Breast epithelium (tissue), 4 donors: ENCODE data around the gene PAFAH1B1. TPM values are rescaled to one million over a fixed set of nuclear protein-coding genes. Genes with fewer than 3 reads are reported as not detected.
"Not testable (repeated sequence)": the region's sequence is repeated elsewhere in the genome, so short reads cannot be mapped to it uniquely, and the experiment has no call there.

Source experiments
- DNase-seq, 2 donors: peaks; one replicate each; pipeline ENCODE4 v3.0.0-alpha.2; 2019; ENCODE audit warnings: low spot score in 2 of 2
- H3K27ac ChIP-seq, 2 donors: fragments of 200-600 bp; sonication (generic) in 1 of 2; one replicate each; pipeline ENCODE4 v1.5.1; 2016 to 2019; ENCODE audit warnings: mild to moderate bottlenecking in 1 of 2
- H3K27me3 ChIP-seq, 2 donors: fragments of 200-600 bp; sonication (generic) in 1 of 2; one replicate each; pipeline versions ENCODE4 v1.5.1 to v1.6.0; 2017 to 2019; ENCODE audit warnings: control low read depth in 1 of 2, mild to moderate bottlenecking in 1 of 2
- H3K36me3 ChIP-seq: fragments of 200-600 bp; one replicate; pipeline ENCODE4 v1.5.1; 2019
- H3K4me1 ChIP-seq, 2 donors: fragments of 200-600 bp; sonication (generic); one replicate each; pipeline ENCODE4 v1.5.1; 2016 to 2019; ENCODE audit warnings: control low read depth in 1 of 2
- H3K4me3 ChIP-seq, 3 donors: fragments of 200-600 bp; sonication (generic); 1 replicate in 2 of 3; 2 replicates in 1 of 3; pipeline ENCODE4 v1.5.1; 2016 to 2019; ENCODE audit warnings: mild to moderate bottlenecking in 3 of 3, moderate library complexity in 2 of 3
- H3K9me3 ChIP-seq, 2 donors: fragments of 200-600 bp; sonication (generic) in 1 of 2; one replicate each; pipeline ENCODE4 v1.5.1; 2016 to 2019; ENCODE audit warnings: control low read depth in 1 of 2
- CTCF ChIP-seq, 3 donors: fragments of 450-650 bp; IDR thresholded peaks; one replicate each; pipeline ENCODE4 v1.5.1; 2016 to 2017; ENCODE audit warnings: antibody characterized with exemption in 3 of 3, mild to moderate bottlenecking in 3 of 3, moderate library complexity in 3 of 3
- POLR2A ChIP-seq: fragments of 450-650 bp; IDR thresholded peaks from one replicate; pipeline ENCODE4 v1.6.1; 2016; ENCODE audit warnings: antibody characterized with exemption, mild to moderate bottlenecking, moderate library complexity
- POLR2AphosphoS5 ChIP-seq, 3 donors: sonication (generic); formaldehyde crosslinking; IDR thresholded peaks; one replicate each; pipeline ENCODE4 v1.6.1; 2017; ENCODE audit warnings: antibody characterized with exemption in 3 of 3
- intact Hi-C: fragments of 100-400 bp; cut with DNase I; formaldehyde crosslinking; loops from one replicate; pipeline ENCODE4 v1.15.1; 2023; ENCODE audit warnings: low total_unique reads
- total RNA-seq, 3 donors: library from RNA; depleted of rRNA; stranded (reverse); fragments of >200 nt; gene quantifications; one replicate each; pipeline ENCODE4 v1.1.0, GENCODE V29; 2016

PAFAH1B1 gene
- total RNA-seq, 3 donors from 2014 or later, result 99.5 to 134 (median 119) TPM

DNA sequence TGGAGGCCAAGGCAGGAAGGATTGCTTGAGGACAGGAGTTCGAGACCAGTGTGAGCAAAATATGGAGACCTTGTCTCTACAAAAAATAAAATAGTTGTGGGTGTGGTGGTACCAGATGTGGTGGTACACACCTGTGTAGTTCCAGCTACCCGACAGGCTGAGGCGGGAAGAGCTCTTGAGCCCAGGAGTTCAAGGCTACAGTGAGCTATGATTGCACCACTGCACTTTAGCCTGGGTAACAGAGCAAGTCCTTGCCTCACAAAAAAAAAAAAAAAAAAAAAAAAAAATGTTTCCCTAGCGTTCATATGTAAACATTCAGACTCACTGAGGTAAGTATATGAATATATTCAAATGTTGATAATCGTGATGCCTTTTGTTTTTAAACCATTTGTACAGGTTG lies 78.6 kb downstream of the PAFAH1B1 start:
- H3K4me3 ChIP-seq, result no peak overlapping the region
- no peak for TF ChIP-seq CTCF (IDR thresholded peaks at IDR 0.05)
- TF ChIP-seq POLR2A, result no peak
- intact Hi-C loops, result no loop called here
- H3K36me3 ChIP-seq, result peaks cover 3% of the 10 kb centered on the region
- H3K9me3 ChIP-seq, result no peaks in the 10 kb centered on the region
- DNase-seq, result no peak
- H3K27ac ChIP-seq, result no peak overlapping the region
- H3K4me1 ChIP-seq, result no peaks in the 10 kb centered on the region
- H3K27me3 ChIP-seq, result no peaks in the 10 kb centered on the region

DNA sequence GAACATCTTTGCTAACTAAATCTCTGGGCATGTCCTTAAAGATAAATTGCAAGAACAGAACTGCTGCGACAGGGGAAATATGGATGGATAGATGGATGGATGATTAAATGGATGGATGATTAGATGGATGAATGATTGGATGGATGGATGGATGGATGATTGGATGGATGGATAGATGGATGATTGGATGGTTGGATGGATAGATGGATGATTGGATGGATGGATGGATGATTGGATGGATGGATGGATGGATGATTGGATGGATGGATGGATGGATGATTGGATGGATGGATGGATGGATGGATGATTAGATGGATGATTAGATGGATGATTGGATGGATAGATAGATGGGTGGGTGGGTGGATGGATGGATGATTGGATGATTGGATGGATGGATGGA lies 85.8 kb downstream of the PAFAH1B1 start:
- intact Hi-C loops, H3K27me3 ChIP-seq, H3K9me3 ChIP-seq, H3K4me3 ChIP-seq, H3K27ac ChIP-seq, H3K4me1 ChIP-seq, DNase-seq, H3K36me3 ChIP-seq: not testable (repeated sequence)

GRCh38 chr17:2680961-2681360 lies 87.5 kb downstream of the PAFAH1B1 start:
- DNase-seq, result no peak

GRCh38 chr17:2681650-2682049 lies 88.2 kb downstream of the PAFAH1B1 start:
- H3K27ac ChIP-seq, result no peak overlapping the region
- H3K27me3 ChIP-seq, result no peaks in the 10 kb centered on the region
- no peaks in the 10 kb centered on the region for H3K4me1 ChIP-seq
- H3K4me3 ChIP-seq, result no peak overlapping the region
- no peaks in the 10 kb centered on the region for H3K9me3 ChIP-seq
- no peak for DNase-seq
- no peak for TF ChIP-seq POLR2A
- TF ChIP-seq POLR2AphosphoS5 (IDR thresholded peaks at IDR 0.05), result no peak
- TF ChIP-seq CTCF (IDR thresholded peaks at IDR 0.05), result no peak
- no peaks in the 10 kb centered on the region for H3K36me3 ChIP-seq
- intact Hi-C loops, result no loop called here

More at GRCh38 chr17:2680961-2681360, 87.5 kb downstream of the PAFAH1B1 start:
- no peaks in the 10 kb centered on the region for H3K9me3 ChIP-seq
- no peaks in the 10 kb centered on the region for H3K36me3 ChIP-seq
- H3K27ac ChIP-seq, result no peak overlapping the region
- intact Hi-C loops, result no loop called here
- H3K4me1 ChIP-seq, result no peaks in the 10 kb centered on the region
- TF ChIP-seq POLR2A (no peak), CTCF (IDR thresholded peaks at IDR 0.05) (no peak), POLR2AphosphoS5 (IDR thresholded peaks at IDR 0.05) (no peak)
- H3K4me3 ChIP-seq, result no peak overlapping the region
- no peaks in the 10 kb centered on the region for H3K27me3 ChIP-seq

DNA sequence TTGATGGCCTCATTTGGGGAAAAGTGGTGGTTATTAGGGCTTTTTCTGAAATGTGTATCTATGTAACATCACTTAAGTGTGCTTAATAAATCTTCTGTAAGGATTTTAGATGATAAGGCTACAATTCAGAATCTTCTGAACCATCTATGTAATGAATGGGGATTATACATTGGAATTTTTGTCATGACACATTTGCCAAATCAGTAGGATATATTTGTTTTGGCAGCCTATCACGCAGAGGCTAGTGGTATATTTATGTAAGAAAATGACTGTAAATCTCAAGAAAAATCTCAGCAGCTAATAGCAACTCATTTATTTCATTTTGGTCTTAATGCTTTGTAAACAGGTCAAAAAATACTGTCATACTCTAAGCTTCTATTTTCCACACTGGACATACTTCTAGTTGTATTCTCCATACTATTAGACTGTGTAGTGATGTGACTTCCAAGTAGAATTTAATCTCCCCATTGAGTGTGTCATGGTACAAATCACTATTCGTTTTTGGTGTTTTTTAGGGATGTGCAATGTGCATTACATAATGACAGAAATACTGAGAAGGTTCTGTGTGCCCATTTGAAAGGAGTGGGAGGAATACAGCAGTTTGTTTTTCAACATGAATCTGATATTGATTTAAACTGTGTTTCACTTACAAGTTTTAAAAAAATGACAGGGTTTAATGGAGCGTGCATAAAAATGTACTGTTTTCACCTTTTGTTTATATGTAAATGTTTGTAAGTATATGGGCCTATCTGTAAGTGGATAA lies 88.9 kb downstream of the PAFAH1B1 start:
- TF ChIP-seq CTCF (IDR thresholded peaks at IDR 0.05) (no peak), POLR2A (no peak), POLR2AphosphoS5 (IDR thresholded peaks at IDR 0.05) (no peak)
- no peak overlapping the region for H3K4me3 ChIP-seq
- no peak overlapping the region for H3K27ac ChIP-seq
- H3K9me3 ChIP-seq, result no peaks in the 10 kb centered on the region
- intact Hi-C loops, result no loop called here
- no peaks in the 10 kb centered on the region for H3K4me1 ChIP-seq
- no peak for DNase-seq
- H3K36me3 ChIP-seq, result no peaks in the 10 kb centered on the region
- H3K27me3 ChIP-seq, result no peaks in the 10 kb centered on the region
